ENCODE results near the gene POU6F1. TPM values are rescaled to one million over a fixed set of nuclear protein-coding genes. Genes with fewer than 3 reads are reported as not detected.

POU6F1 gene
- total RNA-seq, 1 experiment from 2014 or later = 13.3 TPM

DNA sequence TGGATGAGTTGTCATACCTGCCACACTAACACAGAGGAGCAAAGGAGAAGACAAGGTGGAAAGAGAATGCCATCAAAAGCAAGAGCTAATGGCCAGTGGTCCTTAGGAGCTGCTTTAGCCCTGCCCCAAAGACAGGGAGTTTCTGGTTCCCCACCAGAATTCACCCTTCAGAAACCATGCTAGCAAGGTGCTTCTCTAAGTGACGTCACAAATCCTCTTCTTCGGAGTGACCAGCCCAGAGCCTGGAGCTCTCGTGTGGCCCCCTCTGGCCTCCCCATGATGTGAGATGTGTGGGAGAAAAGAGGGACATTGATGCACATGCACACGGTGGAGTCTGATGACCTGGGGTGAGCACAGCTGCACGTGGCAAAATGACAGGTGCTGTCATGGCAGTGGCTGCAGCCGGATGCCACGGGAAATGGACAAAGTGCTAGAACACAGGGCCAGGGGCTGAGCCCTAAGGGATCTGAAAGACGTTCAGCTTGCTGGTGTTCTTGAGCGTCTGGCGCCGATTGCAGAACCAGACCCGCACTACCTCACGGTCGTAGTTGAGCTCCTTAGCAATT is 28.0 kb downstream of the POU6F1 start:
- Mint-ChIP-seq H3K4me1 (peaks cover 7 to 13% of the 10 kb centered on the region in 2 experiments), H3K27ac (no peak overlapping the region), H3K36me3 (ENCODE audit: insufficient read depth in 1 of 3, low read depth in 3 of 3) (peaks cover 0 to 10% (median 3%) of the 10 kb centered on the region in 3 experiments; a peak in 2 of 7 replicates), H3K9me3 (no peaks in the 10 kb centered on the region), H3K4me3 (no peak overlapping the region), H3K27me3 (ENCODE audit: low read depth) (peaks cover 4% of the 10 kb centered on the region)
- H4K20me1 ChIP-seq (ENCODE audit: control insufficient read depth, insufficient read depth, insufficient read length) = no peaks in the 10 kb centered on the region
- H3K27ac ChIP-seq (ENCODE audit: insufficient read length, low read depth, low read length) = no peak overlapping the region
- TF ChIP-seq CTCF (conservative IDR thresholded peaks at IDR 0.05) = no peak
- H3K79me2 ChIP-seq (ENCODE audit: insufficient read depth, low read length) = no peaks in the 10 kb centered on the region
- no peaks in the 10 kb centered on the region for H3K79me1 ChIP-seq (ENCODE audit: insufficient read depth, low read depth, low read length, poor library complexity, severe bottlenecking)
- no CpG with 5 or more reads among the region's 14 CpGs for WGBS (ENCODE audit: extremely low coverage, insufficient read length, low lambda C conversion rate)
- no peak overlapping the region for H4K91ac ChIP-seq (ENCODE audit: insufficient read length, low read depth, low read length)
- no peak overlapping the region for H3K9ac ChIP-seq (ENCODE audit: extremely low read depth, insufficient read length, low read length)
- H4K8ac ChIP-seq (replicated peaks; ENCODE audit: insufficient read length, low read depth, low read length) = no peak overlapping the region
- no peak overlapping the region for H2BK5ac ChIP-seq (ENCODE audit: insufficient read length, low read length)
- H3K14ac ChIP-seq (ENCODE audit: insufficient read depth, low read length) = no peak overlapping the region
- no peak overlapping the region for H2BK15ac ChIP-seq (ENCODE audit: low read depth, low read length)
- H2BK12ac ChIP-seq (ENCODE audit: insufficient read length, low read depth, low read length) = no peak overlapping the region
- H2BK20ac ChIP-seq (ENCODE audit: low read depth, low read length, poor library complexity, severe bottlenecking) = no peak overlapping the region
- H2AK5ac ChIP-seq (ENCODE audit: insufficient read length, low read length) = no peak overlapping the region
- no peak overlapping the region for H3K4me2 ChIP-seq (ENCODE audit: insufficient read depth, insufficient read length, low read length)
- no peak overlapping the region for H3K4ac ChIP-seq (ENCODE audit: low read depth, low read length)
- H3K27me3 ChIP-seq (ENCODE audit: insufficient read depth, low read length) = no peaks in the 10 kb centered on the region
- H3K56ac ChIP-seq (ENCODE audit: insufficient read length, low read depth, low read length) = no peak overlapping the region
- no peak overlapping the region for H2BK120ac ChIP-seq (ENCODE audit: low read depth, low read length, poor library complexity, severe bottlenecking)
- H3K23ac ChIP-seq (ENCODE audit: insufficient read length, low read depth, low read length) = no peak overlapping the region
- H3T11ph ChIP-seq (ENCODE audit: low read length) = no peak overlapping the region
- no peak overlapping the region for H4K5ac ChIP-seq (ENCODE audit: insufficient read length, low read depth, low read length)
- no peaks in the 10 kb centered on the region for H3K4me1 ChIP-seq (ENCODE audit: insufficient read depth, low read length)
- no peak overlapping the region for H3K18ac ChIP-seq (ENCODE audit: insufficient read length, low read depth, low read length)
- no peak for DNase-seq
- H2AFZ ChIP-seq (ENCODE audit: low read length) = no peak overlapping the region
- no peaks in the 10 kb centered on the region for H3K23me2 ChIP-seq (ENCODE audit: insufficient read length, low read depth, low read length, poor library complexity, severe bottlenecking)
- H3K9me3 ChIP-seq (ENCODE audit: control insufficient read depth, low read depth, low read length) = no peaks in the 10 kb centered on the region

All from H9 (cell line).